Measurements from ENCODE around the gene KIAA1671. TPM values are rescaled to one million over a fixed set of nuclear protein-coding genes. Genes with fewer than 3 reads are reported as not detected.
A peak's percentile ranks its signal among the peaks of the same experiment; 100 is the strongest.

The KIAA1671 gene
- total and polyA plus RNA-seq, 2 of the 13 experiments (the other 11 are each of a cell fraction or from before 2014, with no cell fraction given), result 13.5 to 13.6 TPM

GRCh38 chr22:25027043-25027906, 74.8 kb downstream of the KIAA1671 start:
- ATAC-seq, result no peak
- Histone ChIP-seq H3K9me3 (ENCODE audit: low read length) (no peaks in the 10 kb centered on the region), H3K4me1 (ENCODE audit: insufficient read depth, low read length) (peaks cover 28% of the 10 kb centered on the region), H3K36me3 (replicated peaks in 1 of 2; ENCODE audit: control insufficient read depth in 1 of 2, insufficient read depth in 2 of 2, low read length in 2 of 2) (peaks cover 5 to 23% of the 10 kb centered on the region in 2 experiments; a peak in 3 of 5 replicates), H3K27ac (ENCODE audit: extremely low read length, insufficient read depth, low read length) (no peak overlapping the region), H3K4me2 (ENCODE audit: low read depth, low read length) (no peak overlapping the region), H4K20me1 (ENCODE audit: insufficient read depth, low read length) (no peaks in the 10 kb centered on the region), H3K79me2 (ENCODE audit: insufficient read depth, low read length) (no peaks in the 10 kb centered on the region), H3K27me3 (ENCODE audit: control insufficient read depth in 1 of 2, insufficient read depth in 2 of 2, low read length in 2 of 2) (no peaks in the 10 kb centered on the region), H2AFZ (ENCODE audit: low read length) (no peak overlapping the region), H3K4me3 (replicated peaks in 1 of 3; ENCODE audit: insufficient read depth in 1 of 3, low read depth in 2 of 3, low read length in 3 of 3) (no peak overlapping the region), H3K9ac (ENCODE audit: insufficient read depth, low read depth, low read length) (no peak overlapping the region)
- CTCF ChIA-PET (ENCODE audit: low intra/inter-chr PET ratio, low total read pairs), result no interaction called here
- no peak for DNase-seq (ENCODE audit: low spot score)
- 95% methylated on average over 11 of the region's 11 CpGs for WGBS (ENCODE audit: low lambda C conversion rate)
- BruUV-seq (replicated peaks), result no TSS peak
- FAIRE-seq, result no peak
- POLR2A ChIA-PET, result no interaction called here
- intact Hi-C loops (cut with micrococcal nuclease; ENCODE audit: unreplicated experiment) (loop anchor here (5.0 kb wide), 1 partner anchor 75 kb away; the partner anchor contains the start of gene KIAA1671), in situ Hi-C loops (cut with HindIII; ENCODE audit: extremely low pct_ligation_motif_present, low pct_unique_long_range_greater_than_20kb) (loop anchor here (5.0 to 25.0 kb wide), 2 partner anchors 75 to 265 kb away; partner anchors contain the start of genes KIAA1671 and PIWIL3)
- TF ChIP-seq ZNF768 (CRISPR knock-in tag; IDR thresholded peaks at IDR 0.05), result peak; percentile 100
- TF ChIP-seq HMGA1 (CRISPR knock-in tag; conservative IDR thresholded peaks at IDR 0.05), result no peak
- TF ChIP-seq ZNF816 (CRISPR knock-in tag; IDR thresholded peaks at IDR 0.05; ENCODE audit: borderline replicate concordance), result no peak
- no peak for TF ChIP-seq ZNF547 (CRISPR knock-in tag; IDR thresholded peaks at IDR 0.05)
- no peak for TF ChIP-seq ZBTB26 (CRISPR knock-in tag; IDR thresholded peaks at IDR 0.05; ENCODE audit: borderline replicate concordance)
- TF ChIP-seq ZNF775 (CRISPR knock-in tag; IDR thresholded peaks at IDR 0.05; ENCODE audit: borderline replicate concordance), result no peak
- TF ChIP-seq KDM1A (CRISPR knock-in tag; IDR thresholded peaks at IDR 0.05), result peak; percentile 69; the same call in 1 of the 2 replicates
- TF ChIP-seq TFDP1 (CRISPR knock-in tag; IDR thresholded peaks at IDR 0.05; ENCODE audit: borderline replicate concordance), result no peak
- no peak for TF ChIP-seq ARNTL (CRISPR knock-in tag; IDR thresholded peaks at IDR 0.05)
- peak; percentile 85 for TF ChIP-seq ZMYM3 (CRISPR knock-in tag; IDR thresholded peaks at IDR 0.05)
- TF ChIP-seq BCL3 (CRISPR knock-in tag; IDR thresholded peaks at IDR 0.05), result no peak
